GM18499 (cell line): ENCODE data around the gene CDK5R2.

ENCODE experiments used
- ATAC-seq: cut with Tn5 transposase; IDR thresholded peaks from one replicate; pipeline ENCODE4 v1.9.1; 2021; ENCODE audit warnings: moderate number of reproducible peaks; ENCODE audit not compliant: insufficient read depth, unreplicated experiment

Gene CDK5R2

DNA sequence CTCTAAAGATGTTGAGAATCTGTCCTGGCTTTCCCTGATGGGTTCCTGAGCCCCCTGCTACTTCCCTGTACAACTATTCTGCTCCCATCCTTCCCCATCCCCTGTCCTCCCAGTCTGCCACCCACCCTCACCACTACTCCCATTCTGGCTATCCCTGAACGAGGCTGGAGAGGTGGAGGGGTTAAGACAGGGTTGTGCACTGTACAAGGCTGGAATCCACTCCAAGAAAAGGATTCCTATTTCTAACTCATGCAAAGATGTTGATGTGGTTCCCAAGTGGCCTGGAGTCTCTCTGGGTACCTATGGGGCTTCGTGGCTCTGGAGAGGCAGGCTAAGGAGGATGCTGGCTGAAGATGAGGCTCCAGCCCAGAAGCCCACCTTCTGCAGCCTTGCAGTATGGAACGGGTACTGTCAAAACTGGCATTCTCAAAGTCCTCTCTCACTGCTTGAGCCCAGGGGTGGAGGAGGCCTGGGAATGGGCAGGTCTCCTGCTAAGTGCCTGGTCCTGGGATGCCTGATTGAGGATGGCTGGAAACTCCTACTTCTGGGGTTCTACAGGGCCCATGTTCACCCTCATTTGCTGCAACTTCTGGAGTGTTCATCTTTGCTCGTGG lies 26.8 kb downstream of the CDK5R2 start:
- ATAC-seq, result no peak

DNA sequence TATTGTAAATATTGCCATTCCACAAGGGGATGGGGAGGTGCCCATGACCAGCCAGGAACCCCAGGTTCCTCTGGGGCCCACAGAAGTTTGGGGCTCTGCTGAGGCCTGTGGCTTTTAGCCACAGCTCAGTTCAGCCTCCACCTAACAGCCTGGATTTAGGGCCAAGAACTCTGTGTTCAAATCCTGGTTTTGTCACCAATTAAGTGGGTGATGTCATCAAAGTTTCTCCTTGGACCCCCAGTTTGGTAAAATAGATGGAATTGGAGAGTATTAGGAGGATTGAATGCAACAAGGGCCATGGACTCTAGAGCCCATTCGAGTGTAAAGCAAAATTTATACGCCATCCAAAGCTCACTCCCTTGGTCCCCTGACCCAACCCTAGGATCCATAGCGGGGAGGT lies 28.7 kb downstream of the CDK5R2 start:
- ATAC-seq, result no peak

DNA sequence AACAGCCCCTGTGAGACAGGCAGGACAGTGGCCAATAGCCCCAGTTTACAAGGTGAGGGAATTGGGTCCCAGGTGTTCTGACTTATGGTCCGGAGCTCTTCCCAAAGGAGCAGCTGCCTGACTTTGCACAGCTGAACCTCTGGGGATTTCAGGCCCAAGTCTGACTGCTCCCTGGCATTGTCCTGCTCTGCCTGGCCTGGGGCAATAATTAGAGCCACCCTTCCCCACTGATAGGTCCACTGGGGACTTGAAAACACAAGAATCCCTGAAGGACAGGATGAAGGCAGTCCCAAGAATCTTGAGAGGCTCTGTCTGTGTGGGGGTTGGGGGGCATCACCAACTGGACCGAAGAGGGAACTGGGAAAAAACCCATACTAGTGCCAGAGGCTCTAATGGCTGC lies 29.2 kb downstream of the CDK5R2 start:
- no peak for ATAC-seq

DNA sequence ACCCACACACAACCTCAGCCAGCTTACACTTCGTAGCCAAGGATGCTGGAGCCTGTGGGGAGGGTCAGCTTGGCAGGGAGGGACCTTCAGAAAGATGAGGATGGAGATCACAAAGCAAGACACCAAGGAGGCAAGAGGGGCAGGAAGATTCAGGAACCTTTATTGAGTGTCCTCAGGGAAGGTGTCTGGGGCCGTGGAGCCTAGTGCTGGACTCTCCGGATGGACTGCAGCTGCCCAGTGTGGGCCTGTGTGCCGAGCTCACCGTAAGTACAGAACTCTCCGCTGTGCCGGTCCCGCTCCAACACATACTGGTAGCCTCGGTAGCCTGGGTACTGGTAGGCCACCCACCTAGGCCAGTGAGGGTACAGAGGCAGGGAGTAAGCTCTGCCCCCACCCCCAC lies 30.6 kb downstream of the CDK5R2 start:
- no peak for ATAC-seq

DNA sequence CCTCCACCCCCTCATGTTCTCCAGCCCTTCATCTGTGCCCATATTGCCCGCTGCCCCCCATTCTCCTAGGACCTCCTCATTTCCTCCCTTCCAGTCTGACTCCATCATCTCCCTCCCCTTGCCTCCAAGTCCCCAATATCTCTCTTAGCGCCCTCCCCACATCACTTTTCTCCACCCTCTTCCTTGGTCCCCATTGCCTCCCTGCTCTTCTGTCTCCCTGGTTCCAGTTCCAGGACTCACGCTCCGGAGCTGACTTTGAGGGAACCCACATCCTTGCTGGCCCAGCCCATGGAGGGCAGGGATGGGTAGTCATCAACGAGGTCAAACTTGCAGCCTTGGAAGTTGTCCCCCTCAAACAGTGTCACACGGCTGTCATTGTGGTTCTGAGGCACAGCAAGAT lies 31.1 kb downstream of the CDK5R2 start:
- ATAC-seq, result no peak

DNA sequence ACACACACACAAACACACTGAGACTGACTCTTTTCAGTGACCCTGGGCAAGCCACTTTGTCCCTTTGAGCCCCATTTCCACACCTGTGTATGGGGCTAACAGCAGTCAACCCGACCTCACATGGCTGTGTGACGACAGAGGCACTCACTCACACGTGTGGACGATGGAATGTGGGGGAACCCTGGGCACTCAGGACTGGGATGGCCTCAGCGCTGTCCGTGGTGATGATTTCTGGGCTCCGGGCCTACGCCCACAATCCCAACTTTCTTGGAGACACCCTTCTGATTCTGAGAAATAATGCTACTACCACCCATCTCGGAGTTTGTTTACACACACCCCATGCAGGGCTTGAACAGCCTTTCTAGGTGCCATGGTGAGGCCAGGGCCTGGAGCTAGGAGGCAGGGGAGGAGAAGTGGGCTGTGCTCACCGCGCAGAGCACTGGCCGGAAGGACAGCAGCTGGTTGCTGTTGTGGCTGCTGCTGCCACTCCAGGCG lies 32.3 kb downstream of the CDK5R2 start:
- ATAC-seq, result no peak

DNA sequence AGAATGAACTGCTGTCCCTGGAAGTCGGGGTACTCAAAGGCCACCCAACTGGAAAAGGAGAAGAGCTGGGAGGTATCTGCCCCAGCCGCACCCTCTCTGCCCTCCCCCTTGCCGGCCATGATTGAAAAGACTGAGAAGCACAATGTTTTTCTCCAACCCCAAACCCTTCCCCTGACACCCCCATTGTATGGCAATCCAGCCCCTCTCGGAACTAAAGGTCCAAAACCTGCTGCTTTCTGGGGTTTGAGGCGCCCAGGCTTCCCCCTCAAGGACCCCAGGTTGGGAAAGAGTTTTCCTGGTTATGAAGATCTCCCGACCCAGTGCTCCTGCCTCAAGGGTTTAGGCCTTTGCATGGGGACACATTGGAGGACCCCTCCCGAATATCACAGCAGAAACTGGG lies 32.7 kb downstream of the CDK5R2 start:
- no peak for ATAC-seq

DNA sequence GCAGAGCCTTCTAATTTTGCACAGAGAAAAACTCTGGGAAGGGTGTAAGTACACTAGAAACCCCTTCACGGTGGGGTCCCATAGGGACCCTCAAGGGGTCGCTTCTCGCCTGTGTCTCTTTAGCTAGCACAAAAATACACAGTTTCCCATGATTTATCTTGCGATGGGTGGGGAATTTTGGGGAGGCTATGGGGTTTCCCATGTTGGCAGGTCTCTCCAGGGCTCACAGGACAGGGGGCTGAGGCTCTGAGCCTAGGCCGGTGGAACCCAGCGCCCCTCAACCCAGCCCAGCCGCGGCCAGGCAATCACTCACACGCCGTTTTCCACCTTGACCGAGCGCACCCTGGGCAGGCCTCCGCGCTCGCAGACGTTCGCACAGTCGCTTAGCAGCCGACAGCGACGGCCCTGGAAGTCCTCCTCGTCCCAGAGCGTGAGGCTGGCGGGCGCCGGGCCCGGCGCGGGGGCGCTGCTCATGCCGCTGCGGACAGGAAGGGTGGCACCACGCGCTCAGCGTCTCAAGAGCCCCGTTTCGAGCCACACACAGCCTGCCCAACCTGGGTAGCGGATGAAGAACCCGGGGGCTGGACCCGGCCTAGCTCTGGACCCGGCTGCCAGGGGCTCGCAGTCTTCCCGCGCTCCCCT lies 33.4 kb downstream of the CDK5R2 start:
- no peak for ATAC-seq

DNA sequence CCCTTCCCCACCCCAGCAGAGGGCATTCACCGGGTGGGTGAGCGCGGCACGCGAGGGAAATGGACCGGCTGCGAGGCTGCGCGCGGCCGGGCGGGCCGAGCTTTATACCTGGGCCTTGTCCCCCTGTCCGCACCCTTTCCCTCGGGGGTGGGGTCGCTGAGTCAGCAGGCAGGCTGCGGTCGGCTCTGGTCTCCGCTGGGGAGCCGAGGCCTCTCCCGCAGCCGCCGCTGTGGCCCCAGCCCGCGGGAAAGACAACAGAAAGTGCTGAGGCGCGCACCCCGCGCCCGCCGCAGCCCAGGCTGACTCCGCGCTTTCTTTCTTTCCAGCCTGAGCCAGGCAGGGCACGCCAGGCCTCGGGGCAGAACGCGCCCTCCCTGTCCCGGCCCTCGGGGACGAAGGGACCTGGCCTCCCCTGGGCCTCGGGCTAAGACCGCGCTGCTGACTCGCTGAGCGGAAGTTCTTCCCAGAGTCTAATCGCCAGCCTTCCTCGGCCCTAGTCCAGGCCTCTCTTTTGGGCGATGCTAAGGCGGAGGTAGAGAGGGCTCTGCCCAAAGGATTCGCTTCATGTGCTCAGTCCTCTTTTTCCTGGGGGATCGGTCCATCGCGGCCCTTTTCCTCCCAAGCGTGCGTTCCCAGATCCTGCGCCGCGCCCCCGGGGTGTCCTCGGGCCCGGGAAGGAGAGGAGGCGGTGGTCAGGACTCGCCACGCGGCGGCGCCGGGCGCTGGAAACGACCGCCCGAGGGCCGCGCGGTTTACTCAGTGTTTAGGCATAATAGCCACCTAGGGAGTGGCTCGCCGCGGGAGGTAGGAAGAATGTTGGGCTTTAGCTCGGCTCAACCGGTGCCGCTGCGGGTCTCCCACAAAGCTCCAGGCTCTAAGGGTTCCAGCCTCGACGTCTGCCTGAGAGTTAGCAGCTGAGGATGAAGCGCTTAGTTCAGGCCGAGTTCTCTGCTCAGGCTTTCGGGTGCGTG lies 34.2 kb downstream of the CDK5R2 start, which contains the start of gene CRYBA2:
Gene CRYBA2 (minus strand): TSS at position 78 of the 971 bp plus-strand sequence. CDS start 246 bp downstream, outside the sequence.
- no peak for ATAC-seq

DNA sequence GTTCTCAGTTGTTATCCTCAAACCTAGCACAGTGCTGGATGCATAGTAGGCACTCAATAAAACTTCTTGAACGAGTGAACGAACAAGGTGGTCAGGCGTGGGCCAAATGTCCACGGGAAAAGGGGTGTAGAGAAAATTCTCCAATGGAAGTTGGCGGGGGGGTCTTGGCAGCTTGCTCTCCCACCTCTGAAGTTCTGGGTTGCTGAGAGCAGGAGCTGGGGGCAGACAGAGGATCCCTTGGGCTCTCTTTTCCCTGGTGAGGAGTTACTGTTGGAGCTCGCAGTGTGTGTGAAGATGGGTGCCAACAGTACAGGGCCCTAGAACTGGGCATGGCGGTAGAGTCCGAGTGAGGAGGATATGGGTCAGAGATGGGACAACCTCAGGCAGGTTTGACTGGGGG lies 36.1 kb downstream of the CDK5R2 start:
- ATAC-seq, result no peak

DNA sequence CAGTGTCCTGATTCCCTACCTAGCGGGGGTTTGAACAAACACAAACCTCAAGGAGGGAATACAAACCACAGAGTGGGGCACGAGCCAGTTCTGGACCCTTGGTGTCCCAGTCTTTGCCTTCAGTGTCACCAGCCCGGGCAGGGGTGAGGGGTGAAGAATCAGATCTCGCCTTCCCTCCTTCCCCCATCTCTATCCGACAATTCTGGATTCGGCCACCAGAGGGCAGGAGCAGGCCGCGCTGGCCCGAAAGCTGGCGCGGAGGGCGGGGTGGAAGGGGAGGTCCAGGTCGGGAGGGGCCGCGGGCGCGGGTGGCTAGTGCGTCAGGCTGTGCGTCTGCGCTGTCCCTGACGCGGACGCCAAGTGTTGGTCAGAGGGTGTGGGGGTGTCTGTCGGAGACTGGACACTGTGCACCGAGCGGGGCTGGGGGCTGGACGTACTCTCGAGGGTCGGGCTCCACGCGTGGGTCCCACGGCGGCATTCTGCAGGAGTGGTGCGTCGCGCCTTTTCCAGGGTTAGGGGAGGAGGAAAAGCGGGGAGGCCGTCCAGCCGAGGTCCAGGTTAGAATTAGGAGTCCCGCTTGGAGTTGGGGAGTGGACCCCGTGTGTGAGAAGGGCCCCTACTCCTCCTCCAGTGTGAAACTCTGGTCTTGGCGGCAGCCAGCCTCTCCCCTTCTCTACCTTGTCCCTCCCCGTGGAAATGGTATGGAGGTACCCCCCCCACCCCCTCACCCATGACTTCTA lies 36.7 kb downstream of the CDK5R2 start:
- ATAC-seq, result no peak

DNA sequence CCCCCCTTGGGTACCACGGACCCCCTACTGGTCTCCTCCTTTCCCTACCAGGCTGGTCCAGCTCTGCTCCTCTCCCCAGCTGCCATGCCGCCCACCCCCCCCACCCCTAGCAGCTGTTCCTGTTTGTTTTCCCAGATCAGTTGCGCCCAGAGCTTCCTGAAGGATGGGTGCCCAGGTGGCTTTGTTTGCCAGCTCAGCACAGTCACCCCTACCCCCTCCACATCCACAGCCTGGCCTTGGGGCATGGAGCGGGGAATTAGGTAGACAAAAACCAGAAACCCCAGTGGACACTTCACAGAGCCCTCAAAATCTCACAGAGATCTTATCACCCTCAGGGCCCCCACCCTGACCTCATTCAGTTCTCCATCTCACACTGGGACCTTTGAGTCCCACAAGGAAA lies 37.5 kb downstream of the CDK5R2 start:
- no peak for ATAC-seq

DNA sequence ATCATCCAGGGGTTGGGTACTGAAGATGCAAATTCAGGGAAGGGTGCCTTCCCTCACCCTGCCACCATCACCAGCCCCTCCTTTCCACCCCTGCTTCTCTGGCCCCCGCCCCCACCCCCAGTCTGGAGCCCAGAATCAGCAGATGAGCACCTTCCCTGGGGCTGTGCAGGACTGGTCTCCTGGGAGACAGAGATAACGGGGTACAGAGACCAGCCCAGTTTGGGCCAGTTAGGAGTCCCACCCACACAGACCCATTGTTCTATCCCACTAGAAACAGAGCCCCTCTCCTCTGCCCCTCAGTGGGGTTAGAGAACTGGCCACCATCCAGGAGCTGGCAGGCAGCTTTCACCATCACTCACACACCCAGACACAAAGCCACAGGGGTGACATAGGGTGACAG lies 38.3 kb downstream of the CDK5R2 start:
- no peak for ATAC-seq

DNA sequence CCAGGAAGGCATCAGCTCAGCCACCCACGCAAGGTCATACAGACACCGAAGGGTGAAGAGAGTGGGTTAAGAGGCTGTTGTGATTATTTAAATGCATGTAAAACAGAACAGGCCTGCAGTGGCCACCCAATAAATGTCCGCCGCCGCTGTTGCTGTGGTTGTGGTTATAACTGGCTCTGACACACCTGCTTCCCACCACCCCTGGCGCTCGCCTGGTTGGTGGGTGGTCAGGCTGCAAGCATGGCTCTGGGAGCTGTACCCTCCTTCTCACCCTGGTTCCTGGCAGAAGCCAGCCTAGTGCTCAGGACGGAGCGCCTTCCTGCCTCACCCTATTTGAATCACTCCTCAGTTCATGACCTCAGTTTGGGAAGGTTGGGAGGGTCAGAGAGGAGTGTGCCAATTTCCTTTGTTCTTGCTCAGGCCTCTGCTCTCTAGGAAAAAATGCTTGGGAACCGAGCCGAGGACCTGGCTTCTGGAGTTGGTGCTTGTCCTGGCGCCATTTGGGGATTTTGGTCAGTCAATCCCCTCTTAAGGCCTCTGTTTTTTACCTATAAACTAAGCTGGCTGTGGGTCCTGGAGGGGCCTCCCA lies 39.0 kb downstream of the CDK5R2 start:
- no peak for ATAC-seq

DNA sequence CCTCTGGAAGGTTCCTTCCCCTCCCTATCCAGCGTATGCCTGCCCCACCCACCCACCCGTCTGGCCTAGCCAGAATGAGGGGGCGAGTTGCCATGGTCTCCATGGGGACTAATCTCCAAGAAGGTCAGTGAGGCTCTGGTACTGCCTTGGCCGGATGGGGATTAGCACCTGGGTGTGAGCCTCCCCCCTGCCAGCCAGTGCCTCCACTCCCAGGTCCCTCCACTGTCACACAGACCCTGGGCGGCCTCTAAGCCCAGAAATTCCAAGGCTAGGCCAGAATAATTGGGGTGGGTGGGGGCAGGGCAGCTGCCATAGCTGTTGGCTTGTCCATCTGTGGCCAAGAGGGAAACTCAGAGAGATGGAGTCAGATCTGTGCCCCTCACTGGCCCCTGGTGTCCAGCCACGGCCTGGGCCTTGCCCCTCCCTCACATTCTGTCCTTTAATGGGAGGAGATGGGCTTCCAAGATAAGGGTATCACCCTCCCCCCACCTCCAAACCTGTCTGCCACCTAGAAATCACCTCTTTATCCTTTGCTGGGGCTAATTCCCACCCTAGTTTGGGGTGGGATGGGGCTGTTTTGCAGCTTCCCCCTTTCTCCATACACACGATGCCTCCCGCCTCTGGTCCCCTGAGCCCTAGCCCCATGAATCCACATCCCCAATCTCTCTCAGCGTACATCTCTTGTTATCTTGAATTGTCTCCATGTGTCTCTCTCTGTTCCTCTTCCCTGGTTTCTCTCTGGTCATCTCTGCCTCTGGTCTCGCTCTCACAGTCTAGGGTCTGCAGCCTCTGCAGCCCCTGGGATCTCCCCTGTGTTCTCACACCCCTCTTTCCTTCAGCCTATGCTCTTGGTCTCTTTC lies 39.8 kb downstream of the CDK5R2 start:
- ATAC-seq, result no peak

DNA sequence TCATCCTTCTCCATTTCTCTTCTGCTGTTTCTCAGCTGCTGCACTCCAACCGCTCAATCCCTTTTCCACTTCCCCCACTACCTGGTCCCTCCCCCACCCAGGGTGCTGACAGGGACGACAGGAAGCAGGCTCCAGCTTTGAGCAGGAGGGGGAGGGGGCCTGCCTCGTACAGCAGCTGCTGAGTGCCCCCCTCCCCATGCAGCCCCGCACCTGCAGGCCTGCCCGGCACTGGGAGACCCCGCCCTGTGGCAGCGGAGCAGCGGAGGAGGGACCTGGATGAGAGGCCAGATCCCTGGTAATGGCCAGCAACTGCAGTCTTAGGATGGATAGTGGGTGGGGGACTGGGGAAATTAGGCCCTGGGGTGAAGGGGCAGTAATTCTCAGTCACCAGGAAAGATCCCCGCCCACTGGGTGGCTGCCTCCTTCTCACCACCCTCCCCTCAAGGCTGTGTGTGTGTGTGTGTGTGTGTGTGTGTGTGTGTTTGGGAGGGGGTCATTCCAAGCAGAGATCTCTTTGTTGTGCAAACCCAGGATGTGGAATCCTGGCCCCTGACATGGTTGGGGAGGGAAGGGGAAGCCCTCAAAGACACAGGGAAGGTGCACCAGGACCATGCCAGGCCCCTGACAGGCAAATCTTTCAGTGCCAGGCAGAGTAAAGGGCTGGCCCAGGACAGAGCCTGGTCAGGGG lies 40.6 kb downstream of the CDK5R2 start:
- no peak for ATAC-seq

DNA sequence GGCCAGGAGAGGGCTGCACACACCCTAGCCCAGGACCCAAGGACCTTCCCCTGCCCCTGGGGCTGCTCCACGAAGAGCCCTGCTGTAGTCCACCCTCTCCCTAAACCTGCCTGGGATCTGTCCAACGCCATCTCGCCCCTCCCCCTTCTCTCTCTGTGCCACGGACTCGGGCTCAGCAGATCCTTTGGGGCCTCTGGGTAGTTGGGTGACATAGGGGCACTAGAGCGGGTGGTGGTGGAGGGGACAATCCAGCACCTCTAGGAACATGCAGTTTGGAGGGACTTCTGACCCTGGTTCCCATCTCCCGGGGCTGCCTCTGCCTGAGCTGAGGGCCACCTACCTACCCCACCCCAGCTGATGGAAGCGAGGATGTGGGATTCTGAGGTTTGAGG lies 41.1 kb downstream of the CDK5R2 start:
- ATAC-seq, result no peak

DNA sequence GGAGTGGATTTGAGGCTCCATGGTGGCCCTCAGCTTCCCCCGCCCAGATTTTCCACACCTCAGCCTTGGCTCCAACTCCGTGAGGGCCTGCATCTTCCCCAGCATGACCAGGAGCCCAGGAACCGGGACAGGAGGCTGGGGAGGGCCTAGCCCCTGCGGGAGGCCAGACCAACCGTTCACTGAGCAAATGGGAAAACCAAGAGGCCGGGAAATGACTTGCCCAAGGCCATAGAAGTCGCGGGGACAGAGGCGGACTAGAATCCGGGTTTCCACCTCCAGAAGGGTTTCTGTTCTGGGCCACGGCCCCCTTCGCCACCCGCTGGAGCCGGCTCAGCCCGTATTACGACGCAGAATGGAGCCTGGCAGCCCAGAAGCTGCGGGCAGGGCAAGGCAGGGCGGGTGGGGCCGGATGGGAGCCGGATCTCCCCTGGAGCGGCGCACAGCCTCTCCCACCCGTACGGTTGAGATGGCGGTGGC lies 41.7 kb downstream of the CDK5R2 start:
- no peak for ATAC-seq
